K562 (cell line): Measurements from ENCODE around the gene SMIM41. TPM values are rescaled to one million over a fixed set of nuclear protein-coding genes. Genes with fewer than 3 reads are reported as not detected.

Source experiments
- ATAC-seq: fragments of 200-7000 bp; cut with Tn5 transposase; 3 replicates; pipeline ENCODE4 v1.9.1; 2020; ENCODE audit warnings: moderate library complexity
- BruUV-seq: library from RNA; stranded (reverse); fragments of 400-500 nt; replicated peaks from 2 replicates; lab custom pipeline; 2021; lab: Mats Ljungman, UMichigan
- CTCF ChIA-PET: fragments of 300-600 bp; formaldehyde crosslinking; extraction: SDS; loops from one replicate; lab custom pipeline; 2021; ENCODE audit warnings: low intra/inter-chr PET ratio; lab: Yijun Ruan, JAX
- POLR2A ChIA-PET: fragments of 300-600, 350-650 bp; sonication (Branson Sonifier 250); formaldehyde crosslinking; extraction: SDS; loops from one replicate; lab custom pipeline; 2021; ENCODE audit warnings: antibody characterized with exemption, inconsistent platforms; lab: Yijun Ruan, JAX
- DNase-seq, 4 experiments: peaks; one replicate each; pipeline versions ENCODE4 v3.0.0 to v3.0.0-alpha.2; 2011 to 2018; ENCODE audit warnings: low spot score in 3 of 4, mixed read lengths in 3 of 4; ENCODE audit errors: extremely low read depth in 1 of 4
- FAIRE-seq: peaks from 2 replicates; lab custom pipeline; 2011; peaks lifted over from hg19 to GRCh38; lab: Jason Lieb, UNC
- H2AFZ ChIP-seq: 2 replicates; pipeline ENCODE4 v1.6.0; 2011; ENCODE audit warnings: low read depth, low read length, control low read depth, inconsistent platforms
- H3K27ac ChIP-seq: fragments of 200-600 bp; 3 replicates; pipeline ENCODE4 v1.8.0; 2011; ENCODE audit warnings: low read depth, mild to moderate bottlenecking, control low read depth, inconsistent platforms, low read length, moderate library complexity, mixed read lengths; ENCODE audit errors: extremely low read depth
- H3K27me3 ChIP-seq, 2 experiments: fragments of 300-600 bp in 1 of 2; 2 replicates in 1 of 2; 3 replicates in 1 of 2; pipeline versions ENCODE4 v1.6.0 to v1.8.0; 2011; ENCODE audit warnings: inconsistent platforms in 2 of 2, low read length in 2 of 2, mild to moderate bottlenecking in 1 of 2, mixed read lengths in 1 of 2, moderate library complexity in 1 of 2; ENCODE audit not compliant: control insufficient read depth in 2 of 2, insufficient read depth in 2 of 2
- H3K36me3 ChIP-seq: fragments of 300-600 bp; 3 replicates; pipeline ENCODE4 v1.8.0; 2011; ENCODE audit warnings: mild to moderate bottlenecking, low read length, inconsistent platforms; ENCODE audit not compliant: control insufficient read depth, insufficient read depth
- H3K4me1 ChIP-seq, 2 experiments: fragments of 200-600 bp in 1 of 2; replicated peaks in 1 of 2; 2 replicates in 1 of 2; 3 replicates in 1 of 2; pipeline versions ENCODE4 v1.5.1 to v1.8.0; 2011; ENCODE audit warnings: inconsistent platforms in 2 of 2, low read length in 2 of 2, mild to moderate bottlenecking in 1 of 2, mixed read lengths in 1 of 2, moderate library complexity in 1 of 2; ENCODE audit not compliant: control insufficient read depth in 2 of 2, insufficient read depth in 2 of 2
- H3K4me2 ChIP-seq: 2 replicates; pipeline ENCODE4 v1.6.1; 2011; ENCODE audit warnings: low read length, control low read depth, inconsistent platforms, mixed read lengths; ENCODE audit not compliant: insufficient read depth
- H3K4me3 ChIP-seq: fragments of 200-600 bp; sonication (generic), shearing (Covaris generic); 2 replicates; pipeline ENCODE4 v1.5.1; 2016; ENCODE audit warnings: control low read depth, inconsistent platforms
- H3K79me2 ChIP-seq: fragments of 200-600 bp; 3 replicates; pipeline ENCODE4 v1.8.0; 2011; ENCODE audit warnings: low read length, inconsistent platforms; ENCODE audit not compliant: control insufficient read depth, insufficient read depth
- H3K9ac ChIP-seq, 2 experiments: 2 replicates each; pipeline versions ENCODE4 v1.6.0 to v1.6.1; 2011; ENCODE audit warnings: low read depth in 2 of 2, low read length in 2 of 2, control low read depth in 1 of 2, inconsistent platforms in 1 of 2, mild to moderate bottlenecking in 1 of 2, mixed read lengths in 1 of 2; ENCODE audit not compliant: insufficient read depth in 1 of 2
- H3K9me1 ChIP-seq: one replicate; pipeline ENCODE4 v1.6.0; 2011; ENCODE audit warnings: inconsistent platforms, mild to moderate bottlenecking, low read length, moderate library complexity; ENCODE audit not compliant: control insufficient read depth, insufficient read depth
- H3K9me3 ChIP-seq: replicated peaks from 2 replicates; pipeline ENCODE4 v1.5.1; 2011; ENCODE audit warnings: low read depth, low read length, inconsistent platforms; ENCODE audit not compliant: control insufficient read depth, insufficient read depth
- H4K20me1 ChIP-seq: replicated peaks from 2 replicates; pipeline ENCODE4 v1.6.1; 2011; ENCODE audit warnings: low read length, inconsistent platforms, mixed read lengths; ENCODE audit not compliant: control insufficient read depth, insufficient read depth
- GABPB1 ChIP-seq: sonication (generic); formaldehyde crosslinking; IDR thresholded peaks from 2 replicates; pipeline ENCODE4 v1.8.0; 2022; ENCODE audit warnings: mild to moderate bottlenecking, missing genetic modification reagents
- MYC ChIP-seq, 2 experiments: fragments of 250-450 bp in 1 of 2; sonication (Bioruptor Pico) in 1 of 2; IDR thresholded peaks; 2 replicates each; pipeline versions ENCODE4 v1.5.1 to v1.6.1; 2012 to 2021; ENCODE audit warnings: low read depth in 2 of 2, borderline replicate concordance in 1 of 2, improper control_type of control experiment in 1 of 2, low read length in 1 of 2, mild to moderate bottlenecking in 1 of 2, moderate library complexity in 1 of 2
- RAD21 ChIP-seq, 2 experiments: fragments of 250-450 bp in 1 of 2; fragments of 450-650 bp in 1 of 2; sonication (Bioruptor Pico) in 1 of 2; formaldehyde crosslinking in 1 of 2; IDR thresholded peaks in 1 of 2; conservative IDR thresholded peaks in 1 of 2; 2 replicates each; pipeline versions ENCODE4 v1.4.0 to v1.8.0; 2020 to 2022; ENCODE audit warnings: mild to moderate bottlenecking in 2 of 2, moderate library complexity in 1 of 2
- ZNF121 ChIP-seq: sonication (generic); formaldehyde crosslinking; conservative IDR thresholded peaks from 2 replicates; pipeline ENCODE4 v1.8.0; 2022; ENCODE audit warnings: missing genetic modification reagents
- ZNF175 ChIP-seq: fragments of 200-800 bp; sonication (Bioruptor generic); IDR thresholded peaks from 2 replicates; pipeline ENCODE4 v1.6.1; 2016; ENCODE audit warnings: low read depth, mild to moderate bottlenecking, missing genetic modification characterization, missing compliant biosample characterization
- ZSCAN29 ChIP-seq: fragments of 450-650 bp; IDR thresholded peaks from 2 replicates; pipeline ENCODE4 v1.6.1; 2017
- WGBS: fragments of 100-300 bp; shearing (Covaris generic); methylation state at CpG from one replicate; pipeline ENCODE4 v1.1.6; 2016; ENCODE audit warnings: low coverage, mixed read lengths; ENCODE audit not compliant: insufficient coverage; ENCODE audit errors: missing lambda C conversion rate; 5-methylcytosine and 5-hydroxymethylcytosine counted together
- in situ Hi-C: fragments of 300-500 bp; cut with MboI; formaldehyde crosslinking; loops from 4 replicates; pipeline ENCODE4 v1.15.0; 2018; ENCODE audit warnings: inconsistent platforms, mixed read lengths
- intact Hi-C: fragments of 100-400 bp; cut with micrococcal nuclease; formaldehyde crosslinking; loops from 2 replicates; pipeline ENCODE4 v1.14.2; 2022
- polyA plus RNA-seq, 8 experiments: library from polyadenylated mRNA; depleted of rRNA in 4 of 8; stranded (reverse) in 5 of 8; unstranded in 3 of 8; fragments of >200 nt; fragmentation: Nextera tagmentation in 2 of 8; fragmentation: Illumina TruSeq in 1 of 8; extraction: Ambion mirVana in 2 of 8; extraction: Trizol in 1 of 8; gene quantifications; 2 replicates each; pipeline versions ENCODE4 v1.2.1 to v1.2.3, GENCODE V29; 2011 to 2014; ENCODE audit warnings: inconsistent platforms in 1 of 8, missing spikeins in 1 of 8
- total RNA-seq, 7 experiments: library from RNA; depleted of rRNA in 6 of 7; stranded (reverse); fragments of >200 nt in 6 of 7; fragmentation: Illumina TruSeq in 2 of 7; extraction: Trizol in 2 of 7; gene quantifications; 2 replicates each; pipeline versions ENCODE4 v1.2.1 to v1.2.3, GENCODE V29; 2011 to 2021; ENCODE audit warnings: low replicate concordance in 1 of 7
- TF ChIP-seq, protein P1 (sequence below), 3 experiments: fragments of 200-800 bp in 1 of 3; fragments of 250-450 bp in 1 of 3; fragments of 450-650 bp in 1 of 3; sonication (Bioruptor Pico) in 1 of 3; sonication (Bioruptor generic) in 1 of 3; formaldehyde crosslinking in 1 of 3; IDR thresholded peaks; 2 replicates each; pipeline versions ENCODE4 v1.6.1 to v1.8.0; 2016 to 2022; ENCODE audit warnings: mild to moderate bottlenecking in 2 of 3, missing genetic modification characterization in 2 of 3, missing compliant biosample characterization in 1 of 3, moderate library complexity in 1 of 3
- TF ChIP-seq, protein P2 (sequence below), 2 experiments: IDR thresholded peaks; 2 replicates each; pipeline ENCODE4 v1.6.1; 2011; ENCODE audit warnings: borderline replicate concordance in 1 of 2, control low read depth in 1 of 2, low read depth in 1 of 2, low read length in 1 of 2, mild to moderate bottlenecking in 1 of 2, mixed read lengths in 1 of 2, moderate library complexity in 1 of 2; ENCODE audit not compliant: insufficient read depth in 1 of 2, insufficient read length in 1 of 2, poor library complexity in 1 of 2, severe bottlenecking in 1 of 2; ENCODE audit errors: extremely low read depth in 1 of 2
- TF ChIP-seq, protein P3 (sequence below), 3 experiments: IDR thresholded peaks in 2 of 3; conservative IDR thresholded peaks in 1 of 3; 2 replicates each; pipeline ENCODE4 v1.5.1; 2011 to 2012; ENCODE audit warnings: low read length in 3 of 3, mild to moderate bottlenecking in 3 of 3, control low read depth in 2 of 3, improper control_type of control experiment in 1 of 3, inconsistent platforms in 1 of 3, low read depth in 1 of 3, mixed read lengths in 1 of 3, moderate library complexity in 1 of 3; ENCODE audit not compliant: insufficient read depth in 2 of 3

SMIM41 gene
- total and polyA plus RNA-seq, 9 of the 15 experiments (the other 6 are each of a cell fraction or from before 2014, with no cell fraction given) = not detected

DNA sequence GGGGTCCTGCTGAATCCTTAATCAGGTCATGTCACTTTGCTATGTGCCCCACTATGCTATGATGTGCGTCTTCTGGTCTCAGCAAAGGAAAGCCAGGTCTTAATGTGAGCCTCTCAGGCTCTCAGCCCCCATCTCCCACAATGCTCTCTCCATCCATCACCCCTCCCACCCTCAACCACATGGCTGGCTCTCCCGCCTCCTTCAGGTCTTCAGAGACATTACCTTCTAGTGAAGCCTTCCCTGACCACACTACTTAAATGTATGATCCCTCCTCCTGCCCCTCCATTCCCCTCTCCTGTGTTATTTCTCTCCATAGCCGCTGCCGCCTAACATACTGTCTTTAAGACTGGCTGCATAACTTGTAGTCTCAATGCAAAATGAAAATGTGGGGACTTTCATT is 61.8 kb downstream of the SMIM41 start:
- CTCF ChIA-PET = interaction anchor here (0.6 kb wide), 1 partner anchor 72 kb away, joined by 3 read pairs; no protein-coding TSS in a partner anchor
- in situ Hi-C loops = no loop called here
- no TSS peak for BruUV-seq
- ATAC-seq (peak; percentile 75), FAIRE-seq (peak; percentile 23), DNase-seq (peak; percentile 34 to 57 (median 40))
- Histone ChIP-seq H4K20me1 (no peaks in the 10 kb centered on the region; the same call in 1 of the 2 replicates), H2AFZ (no peak overlapping the region), H3K36me3 (no peaks in the 10 kb centered on the region), H3K4me3 (no peak overlapping the region), H3K27ac (no peak overlapping the region), H3K4me1 (peaks cover 0 to 15% of the 10 kb centered on the region in 2 experiments; a peak in 2 of 5 replicates), H3K9me1 (no peaks in the 10 kb centered on the region), H3K9ac (no peak overlapping the region), H3K79me2 (no peaks in the 10 kb centered on the region), H3K9me3 (no peaks in the 10 kb centered on the region), H3K27me3 (peaks cover 18 to 30% of the 10 kb centered on the region in 2 experiments), H3K4me2 (no peak overlapping the region)
- no peak for TF ChIP-seq ZNF175 (CRISPR knock-in tag)
- TF ChIP-seq ZNF121 (CRISPR knock-in tag) = no peak
- no peak for TF ChIP-seq GABPB1 (CRISPR knock-in tag)
- TF ChIP-seq MYC (IDR thresholded peaks at IDR 0.05; ENCODE audit: low read depth, low read length) = 0 out of 2 replicates have a peak, but pooled peaks have one; percentile 24
- no peak for TF ChIP-seq MYC (CRISPR knock-in tag; IDR thresholded peaks at IDR 0.05; ENCODE audit: borderline replicate concordance, low read depth)
- TF ChIP-seq, protein P1, sequence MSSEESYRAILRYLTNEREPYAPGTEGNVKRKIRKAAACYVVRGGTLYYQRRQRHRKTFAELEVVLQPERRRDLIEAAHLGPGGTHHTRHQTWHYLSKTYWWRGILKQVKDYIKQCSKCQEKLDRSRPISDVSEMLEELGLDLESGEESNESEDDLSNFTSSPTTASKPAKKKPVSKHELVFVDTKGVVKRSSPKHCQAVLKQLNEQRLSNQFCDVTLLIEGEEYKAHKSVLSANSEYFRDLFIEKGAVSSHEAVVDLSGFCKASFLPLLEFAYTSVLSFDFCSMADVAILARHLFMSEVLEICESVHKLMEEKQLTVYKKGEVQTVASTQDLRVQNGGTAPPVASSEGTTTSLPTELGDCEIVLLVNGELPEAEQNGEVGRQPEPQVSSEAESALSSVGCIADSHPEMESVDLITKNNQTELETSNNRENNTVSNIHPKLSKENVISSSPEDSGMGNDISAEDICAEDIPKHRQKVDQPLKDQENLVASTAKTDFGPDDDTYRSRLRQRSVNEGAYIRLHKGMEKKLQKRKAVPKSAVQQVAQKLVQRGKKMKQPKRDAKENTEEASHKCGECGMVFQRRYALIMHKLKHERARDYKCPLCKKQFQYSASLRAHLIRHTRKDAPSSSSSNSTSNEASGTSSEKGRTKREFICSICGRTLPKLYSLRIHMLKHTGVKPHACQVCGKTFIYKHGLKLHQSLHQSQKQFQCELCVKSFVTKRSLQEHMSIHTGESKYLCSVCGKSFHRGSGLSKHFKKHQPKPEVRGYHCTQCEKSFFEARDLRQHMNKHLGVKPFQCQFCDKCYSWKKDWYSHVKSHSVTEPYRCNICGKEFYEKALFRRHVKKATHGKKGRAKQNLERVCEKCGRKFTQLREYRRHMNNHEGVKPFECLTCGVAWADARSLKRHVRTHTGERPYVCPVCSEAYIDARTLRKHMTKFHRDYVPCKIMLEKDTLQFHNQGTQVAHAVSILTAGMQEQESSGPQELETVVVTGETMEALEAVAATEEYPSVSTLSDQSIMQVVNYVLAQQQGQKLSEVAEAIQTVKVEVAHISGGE (CRISPR knock-in tag; IDR thresholded peaks at IDR 0.05) = no peak
- TF ChIP-seq, protein P2, sequence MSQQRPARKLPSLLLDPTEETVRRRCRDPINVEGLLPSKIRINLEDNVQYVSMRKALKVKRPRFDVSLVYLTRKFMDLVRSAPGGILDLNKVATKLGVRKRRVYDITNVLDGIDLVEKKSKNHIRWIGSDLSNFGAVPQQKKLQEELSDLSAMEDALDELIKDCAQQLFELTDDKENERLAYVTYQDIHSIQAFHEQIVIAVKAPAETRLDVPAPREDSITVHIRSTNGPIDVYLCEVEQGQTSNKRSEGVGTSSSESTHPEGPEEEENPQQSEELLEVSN (IDR thresholded peaks at IDR 0.05; ENCODE audit: borderline replicate concordance in 1 of 2, extremely low read depth in 1 of 2, insufficient read depth in 1 of 2, insufficient read length in 1 of 2, low read depth in 1 of 2, low read length in 1 of 2, poor library complexity in 1 of 2, severe bottlenecking in 1 of 2) = peak in 1 of 2 experiments; percentile 40
- no peak for TF ChIP-seq RAD21 (CRISPR knock-in tag; conservative IDR thresholded peaks at IDR 0.05 in 1 of 2, IDR thresholded peaks at IDR 0.05 in 1 of 2)
- no peak for TF ChIP-seq ZSCAN29
- TF ChIP-seq, protein P3, sequence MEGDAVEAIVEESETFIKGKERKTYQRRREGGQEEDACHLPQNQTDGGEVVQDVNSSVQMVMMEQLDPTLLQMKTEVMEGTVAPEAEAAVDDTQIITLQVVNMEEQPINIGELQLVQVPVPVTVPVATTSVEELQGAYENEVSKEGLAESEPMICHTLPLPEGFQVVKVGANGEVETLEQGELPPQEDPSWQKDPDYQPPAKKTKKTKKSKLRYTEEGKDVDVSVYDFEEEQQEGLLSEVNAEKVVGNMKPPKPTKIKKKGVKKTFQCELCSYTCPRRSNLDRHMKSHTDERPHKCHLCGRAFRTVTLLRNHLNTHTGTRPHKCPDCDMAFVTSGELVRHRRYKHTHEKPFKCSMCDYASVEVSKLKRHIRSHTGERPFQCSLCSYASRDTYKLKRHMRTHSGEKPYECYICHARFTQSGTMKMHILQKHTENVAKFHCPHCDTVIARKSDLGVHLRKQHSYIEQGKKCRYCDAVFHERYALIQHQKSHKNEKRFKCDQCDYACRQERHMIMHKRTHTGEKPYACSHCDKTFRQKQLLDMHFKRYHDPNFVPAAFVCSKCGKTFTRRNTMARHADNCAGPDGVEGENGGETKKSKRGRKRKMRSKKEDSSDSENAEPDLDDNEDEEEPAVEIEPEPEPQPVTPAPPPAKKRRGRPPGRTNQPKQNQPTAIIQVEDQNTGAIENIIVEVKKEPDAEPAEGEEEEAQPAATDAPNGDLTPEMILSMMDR (IDR thresholded peaks at IDR 0.05 in 2 of 3, conservative IDR thresholded peaks at IDR 0.05 in 1 of 3; ENCODE audit: insufficient read depth in 2 of 3, low read depth in 1 of 3, low read length in 3 of 3) = peak; percentile 23 to 32 (median 31); a peak in 3 of 6 replicates
- 0% methylated on average over 4 of the region's 4 CpGs for WGBS
- POLR2A ChIA-PET = no interaction called here
- intact Hi-C loops = no loop called here
